Naive thymus-derived CD4-positive, alpha-beta T cell (primary cell): Measurements from ENCODE around the gene KIF5B. TPM values are rescaled to one million over a fixed set of nuclear protein-coding genes. Genes with fewer than 3 reads are reported as not detected.
"Not testable (repeated sequence)": the region's sequence is repeated elsewhere in the genome, so short reads cannot be mapped to it uniquely, and the experiment has no call there.

Experiments used
- ATAC-seq: fragments of 150-1000 bp; cut with Tn5 transposase; 2 replicates; pipeline ENCODE4 v1.10.0; 2021; ENCODE audit warnings: mild to moderate bottlenecking, moderate library complexity
- CTCF ChIA-PET: fragments of 350-600 bp; sonication (Branson Sonifier 250); formaldehyde crosslinking; loops from one replicate; lab custom pipeline; 2021; ENCODE audit warnings: antibody characterized with exemption; lab: Charles Lee
- POLR2A ChIA-PET: fragments of 350-600 bp; sonication (Branson Sonifier 250); formaldehyde crosslinking; loops from one replicate; lab custom pipeline; 2021; ENCODE audit warnings: antibody characterized with exemption, inconsistent platforms; lab: Charles Lee
- DNase-seq, 9 donors: peaks; one replicate each; pipeline versions ENCODE4 v3.0.0 to v3.0.0-alpha.2; 2020 to 2022; ENCODE audit warnings: mixed read lengths in 1 of 9
- H3K27ac ChIP-seq: one replicate; pipeline ENCODE4 v1.7.0; 2013; ENCODE audit warnings: mild to moderate bottlenecking, low read depth, low read length, moderate library complexity
- H3K27me3 ChIP-seq, 2 donors: one replicate each; pipeline ENCODE4 v1.7.0; 2013; ENCODE audit warnings: low read length in 2 of 2, mild to moderate bottlenecking in 2 of 2, moderate library complexity in 2 of 2; ENCODE audit not compliant: control insufficient read depth in 2 of 2, insufficient read depth in 2 of 2
- H3K36me3 ChIP-seq, 3 experiments: 1 replicate in 2 of 3; 2 replicates in 1 of 3; pipeline ENCODE4 v1.7.0; 2013; ENCODE audit warnings: low read length in 3 of 3, mild to moderate bottlenecking in 3 of 3, moderate library complexity in 1 of 3; ENCODE audit not compliant: insufficient read depth in 3 of 3, control insufficient read depth in 2 of 3
- H3K4me1 ChIP-seq, 2 donors: one replicate each; pipeline ENCODE4 v1.7.0; 2013; ENCODE audit warnings: low read length in 2 of 2, mild to moderate bottlenecking in 2 of 2, moderate library complexity in 1 of 2; ENCODE audit not compliant: control insufficient read depth in 2 of 2, insufficient read depth in 2 of 2
- H3K4me3 ChIP-seq: 2 replicates; pipeline ENCODE4 v1.7.0; 2013; ENCODE audit warnings: mild to moderate bottlenecking, low read length
- H3K9me3 ChIP-seq, 3 experiments: 1 replicate in 2 of 3; 2 replicates in 1 of 3; pipeline ENCODE4 v1.7.0; 2013; ENCODE audit warnings: low read length in 3 of 3; ENCODE audit not compliant: control insufficient read depth in 2 of 3
- H3K27ac Mint-ChIP-seq, 9 donors: one replicate each; pipeline ENCODE4 v1.8.0; 2020 to 2022; ENCODE audit warnings: mixed read lengths in 9 of 9, mild to moderate bottlenecking in 8 of 9, moderate library complexity in 5 of 9, inconsistent platforms in 2 of 9
- H3K27me3 Mint-ChIP-seq, 5 donors: one replicate each; pipeline ENCODE4 v1.8.0; 2021 to 2022; ENCODE audit warnings: mixed read lengths in 5 of 5, mild to moderate bottlenecking in 1 of 5
- H3K36me3 Mint-ChIP-seq, 5 donors: one replicate each; pipeline ENCODE4 v1.8.0; 2020 to 2022; ENCODE audit warnings: mixed read lengths in 5 of 5, mild to moderate bottlenecking in 3 of 5, inconsistent platforms in 1 of 5
- H3K4me1 Mint-ChIP-seq, 7 donors: one replicate each; pipeline ENCODE4 v1.8.0; 2020 to 2022; ENCODE audit warnings: mixed read lengths in 7 of 7, mild to moderate bottlenecking in 3 of 7, inconsistent platforms in 1 of 7
- H3K4me3 Mint-ChIP-seq, 10 donors: one replicate each; pipeline ENCODE4 v1.8.0; 2020 to 2022; ENCODE audit warnings: mild to moderate bottlenecking in 10 of 10, mixed read lengths in 10 of 10, moderate library complexity in 6 of 10, inconsistent platforms in 2 of 10
- H3K9me3 Mint-ChIP-seq, 11 donors: one replicate each; pipeline ENCODE4 v1.8.0; 2020 to 2022; ENCODE audit warnings: mixed read lengths in 11 of 11, mild to moderate bottlenecking in 4 of 11, inconsistent platforms in 1 of 11, moderate library complexity in 1 of 11
- intact Hi-C, 2 donors: fragments of 100-400 bp; cut with micrococcal nuclease; formaldehyde crosslinking; loops; one replicate each; pipeline ENCODE4 v1.15.1; 2023
- polyA plus RNA-seq, 2 donors: library from polyadenylated mRNA; unstranded; fragments of 300-500 nt; fragmentation: Illumina TruSeq; gene quantifications; one replicate each; pipeline ENCODE4 v1.2.3, GENCODE V29; 2021
- total RNA-seq, 6 experiments: library from RNA in 5 of 6; stranded (reverse) in 5 of 6; gene quantifications; 1 replicate in 5 of 6; 2 replicates in 1 of 6; pipeline ENCODE4 v1.2.3 and lab custom pipeline; 2021 to 2026

KIF5B gene
- total and polyA plus RNA-seq, 7 experiments from 2014 or later = 19.7 to 66.0 (median 44.4) TPM

DNA sequence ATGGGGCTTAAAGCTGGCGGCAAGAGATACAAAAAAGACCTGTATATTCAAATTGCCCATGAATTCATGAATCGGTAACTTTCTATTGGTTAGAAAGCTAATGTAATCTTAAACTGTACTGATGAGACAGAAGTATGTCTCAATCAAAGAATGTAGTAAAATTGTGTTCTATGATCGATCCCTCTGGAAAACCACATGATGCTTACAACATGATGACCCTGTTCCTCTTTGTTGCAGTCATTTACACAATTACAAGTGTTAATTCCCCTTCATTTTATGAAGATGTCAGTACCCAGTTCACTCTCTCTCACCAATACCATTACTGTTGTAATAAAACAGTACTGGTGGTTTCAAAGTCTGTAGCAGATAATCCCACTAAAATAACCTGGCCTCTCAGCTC is 10.1 kb downstream of the KIF5B start:
- ATAC-seq (no peak), DNase-seq (no peak)
- ChIA-PET POLR2A (no interaction called here), CTCF (no interaction called here)
- peak overlapping the region in 3 of 9 donors; percentile 15 to 60 (median 26) for H3K27ac Mint-ChIP-seq
- Histone ChIP-seq H3K4me1 (peaks cover 37 to 48% of the 10 kb centered on the region in 2 donors), H3K36me3 (peaks cover 7 to 22% (median 15%) of the 10 kb centered on the region in 3 experiments), H3K27me3 (no peaks in the 10 kb centered on the region), H3K27ac (no peak overlapping the region), H3K9me3 (no peaks in the 10 kb centered on the region), H3K4me3 (no peak overlapping the region)
- H3K4me1 Mint-ChIP-seq = peaks cover 74 to 100% (median 95%) of the 10 kb centered on the region in 7 donors
- no peaks in the 10 kb centered on the region for H3K27me3 Mint-ChIP-seq
- H3K36me3 Mint-ChIP-seq = peaks cover 22 to 52% (median 43%) of the 10 kb centered on the region in 5 donors
- intact Hi-C loops = no loop called here
- peak overlapping the region in 3 of 10 donors; percentile 21 to 64 (median 50) for H3K4me3 Mint-ChIP-seq
- peaks cover 0 to 3% (median 0%) of the 10 kb centered on the region in 11 donors for H3K9me3 Mint-ChIP-seq

- ATAC-seq, DNase-seq, H3K27me3 ChIP-seq, H3K4me3 ChIP-seq, H3K9me3 Mint-ChIP-seq, H3K9me3 ChIP-seq, H3K27ac ChIP-seq, intact Hi-C loops, H3K27me3 Mint-ChIP-seq: not testable (repeated sequence)
- ChIA-PET POLR2A (interaction anchor here (1.3 to 1.8 kb wide), 2 partner anchors 9 kb away, joined by 3 to 5 read pairs; no protein-coding TSS in a partner anchor), CTCF (interaction anchor here (0.6 kb wide), 1 partner anchor 301 kb away, joined by 3 read pairs; no protein-coding TSS in a partner anchor)
- peak overlapping the region in 6 of 10 donors; percentile 4 to 64 (median 39) for H3K4me3 Mint-ChIP-seq
- peak overlapping the region in 8 of 9 donors; percentile 24 to 83 (median 42) for H3K27ac Mint-ChIP-seq
- Histone ChIP-seq H3K4me1 (peaks cover 16 to 27% of the 10 kb centered on the region in 2 donors), H3K36me3 (peaks cover 7 to 21% (median 15%) of the 10 kb centered on the region in 3 experiments)
- H3K36me3 Mint-ChIP-seq = peaks cover 22 to 52% (median 42%) of the 10 kb centered on the region in 5 donors
- peaks cover 58 to 79% (median 75%) of the 10 kb centered on the region in 7 donors for H3K4me1 Mint-ChIP-seq
Observed at GRCh38 chr10:32042730-32043129, 13.5 kb downstream of the KIF5B start.

DNA sequence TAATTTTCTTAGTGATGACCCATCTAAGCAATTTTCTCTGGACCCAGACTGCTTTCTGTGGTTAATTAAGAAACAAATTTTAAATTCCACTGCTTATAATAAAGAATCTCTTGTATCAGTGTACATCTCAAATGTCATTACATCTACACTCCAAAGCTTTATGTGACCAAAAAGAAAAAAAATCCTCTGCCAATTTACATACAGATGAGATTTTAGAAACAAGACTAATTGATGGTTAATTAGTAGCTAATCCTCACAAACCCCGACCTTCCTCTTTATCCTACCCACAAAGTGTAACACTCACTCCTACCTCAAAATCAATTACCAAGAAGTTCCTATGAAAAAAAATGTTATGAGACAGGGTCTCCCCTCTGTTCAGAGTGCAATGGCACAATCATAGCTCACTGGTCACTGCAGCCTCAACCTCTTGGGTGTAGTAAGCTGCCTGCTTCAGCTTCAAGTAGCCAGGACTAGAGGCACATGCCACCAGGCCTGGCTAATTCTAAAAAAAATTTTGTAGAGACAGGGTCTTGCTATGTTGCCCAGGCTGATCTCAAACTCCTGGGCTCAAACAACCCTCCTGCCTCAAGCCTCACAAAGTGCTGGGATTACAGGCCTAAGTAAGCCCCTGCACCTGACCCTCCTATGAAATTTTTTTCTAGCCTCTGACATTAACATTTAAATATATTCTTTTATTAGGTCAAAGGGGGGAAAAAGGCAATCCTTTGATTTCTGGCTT is 14.8 kb downstream of the KIF5B start:
- H3K27me3 Mint-ChIP-seq = no peaks in the 10 kb centered on the region
- Histone ChIP-seq H3K4me3 (no peak overlapping the region), H3K9me3 (no peaks in the 10 kb centered on the region), H3K27me3 (no peaks in the 10 kb centered on the region), H3K27ac (no peak overlapping the region), H3K4me1 (peaks cover 16 to 20% of the 10 kb centered on the region in 2 donors), H3K36me3 (peaks cover 8 to 23% (median 13%) of the 10 kb centered on the region in 3 experiments)
- POLR2A ChIA-PET = interaction anchor here (0.6 to 1.5 kb wide), 2 partner anchors 13 to 491 kb away, joined by 3 to 4 read pairs; no protein-coding TSS in a partner anchor
- H3K27ac Mint-ChIP-seq = peak overlapping the region in 7 of 9 donors; percentile 13 to 85 (median 31)
- no peak for ATAC-seq
- DNase-seq = no peak
- H3K4me3 Mint-ChIP-seq = peak overlapping the region in 4 of 10 donors; percentile 0 to 30 (median 24)
- H3K36me3 Mint-ChIP-seq = peaks cover 11 to 41% (median 36%) of the 10 kb centered on the region in 5 donors
- CTCF ChIA-PET = no interaction called here
- peaks cover 48 to 66% (median 66%) of the 10 kb centered on the region in 7 donors for H3K4me1 Mint-ChIP-seq
- intact Hi-C loops = loop anchor here in 1 of 2 donors (2.0 kb wide), 1 partner anchor 13 kb away; no protein-coding TSS in a partner anchor
- H3K9me3 Mint-ChIP-seq = no peaks in the 10 kb centered on the region

DNA sequence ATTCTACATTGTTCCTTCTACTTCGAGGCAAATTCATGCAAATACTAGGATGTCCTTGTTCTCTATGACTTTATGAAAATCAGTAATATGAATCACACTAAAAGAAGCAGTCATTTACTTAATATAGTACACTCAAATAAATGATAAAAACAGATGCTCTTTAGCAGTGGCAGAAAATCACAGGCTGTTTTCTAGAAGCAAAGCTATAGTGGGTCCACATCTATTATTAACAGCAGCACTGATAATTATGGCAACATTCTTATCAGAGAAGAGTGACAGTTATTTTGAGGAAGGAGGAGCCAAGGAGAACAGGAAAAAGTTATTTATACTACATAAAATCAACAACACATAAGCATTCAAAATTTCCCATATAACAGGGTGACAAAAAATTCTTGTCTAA is 16.5 kb downstream of the KIF5B start:
- DNase-seq (no peak), ATAC-seq (no peak)
- intact Hi-C loops = loop anchor here in 1 of 2 donors (2.0 kb wide), 1 partner anchor 15 kb away; no protein-coding TSS in a partner anchor
- no peak overlapping the region for H3K27ac ChIP-seq
- H3K27me3 Mint-ChIP-seq = no peaks in the 10 kb centered on the region
- H3K4me3 Mint-ChIP-seq = peak overlapping the region in 1 of 10 donors; percentile 45
- peak overlapping the region in 6 of 9 donors; percentile 5 to 76 (median 51) for H3K27ac Mint-ChIP-seq
- H3K36me3 ChIP-seq = peaks cover 7 to 28% (median 17%) of the 10 kb centered on the region in 3 experiments
- ChIA-PET POLR2A (interaction anchor here (0.6 kb wide), 1 partner anchor 9 kb away, joined by 3 read pairs; no protein-coding TSS in a partner anchor), CTCF (no interaction called here)
- peaks cover 7 to 40% (median 29%) of the 10 kb centered on the region in 5 donors for H3K36me3 Mint-ChIP-seq
- H3K9me3 ChIP-seq = no peaks in the 10 kb centered on the region
- H3K9me3 Mint-ChIP-seq = no peaks in the 10 kb centered on the region
- H3K4me1 Mint-ChIP-seq = peaks cover 35 to 49% (median 49%) of the 10 kb centered on the region in 7 donors
- no peaks in the 10 kb centered on the region for H3K27me3 ChIP-seq
- no peak overlapping the region for H3K4me3 ChIP-seq
- H3K4me1 ChIP-seq = peaks cover 11 to 15% of the 10 kb centered on the region in 2 donors

DNA sequence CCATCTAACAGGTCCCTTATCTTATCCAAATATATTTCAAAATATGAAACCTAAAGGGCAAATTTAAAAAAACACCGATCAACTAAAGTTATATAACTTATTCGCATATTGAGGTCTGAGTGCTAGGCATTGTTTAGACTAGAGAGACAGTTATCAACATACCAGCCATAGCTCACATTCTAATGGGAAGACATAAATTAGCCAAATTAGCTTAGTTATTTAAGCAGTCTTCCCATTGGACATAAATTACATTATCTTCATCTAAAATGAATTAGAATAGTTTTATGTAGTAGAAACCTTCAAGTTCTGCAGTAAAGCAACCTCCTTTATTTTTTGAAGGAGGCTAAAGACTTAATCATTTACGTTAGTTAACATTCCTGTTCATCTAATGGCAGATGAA is 17.4 kb downstream of the KIF5B start:
- Mint-ChIP-seq H3K27ac (no peak overlapping the region), H3K36me3 (peaks cover 1 to 39% (median 22%) of the 10 kb centered on the region in 5 donors), H3K9me3 (no peaks in the 10 kb centered on the region), H3K27me3 (no peaks in the 10 kb centered on the region), H3K4me3 (no peak overlapping the region), H3K4me1 (peaks cover 26 to 39% (median 39%) of the 10 kb centered on the region in 7 donors)
- intact Hi-C loops = no loop called here
- H3K27me3 ChIP-seq = no peaks in the 10 kb centered on the region
- peaks cover 6 to 7% of the 10 kb centered on the region in 2 donors for H3K4me1 ChIP-seq
- no peak for DNase-seq
- ChIA-PET POLR2A (no interaction called here), CTCF (no interaction called here)
- no peaks in the 10 kb centered on the region for H3K9me3 ChIP-seq
- no peak overlapping the region for H3K4me3 ChIP-seq
- peaks cover 14 to 38% (median 20%) of the 10 kb centered on the region in 3 experiments for H3K36me3 ChIP-seq
- H3K27ac ChIP-seq = no peak overlapping the region
- no peak for ATAC-seq

- ChIA-PET POLR2A (no interaction called here), CTCF (interaction anchor here (0.5 to 0.6 kb wide), 2 partner anchors 240 to 1624 kb away, joined by 4 to 6 read pairs; no protein-coding TSS in a partner anchor)
- peaks cover 7 to 57% (median 28%) of the 10 kb centered on the region in 5 donors for H3K36me3 Mint-ChIP-seq
- ATAC-seq (no peak), DNase-seq (no peak)
- peaks cover 0 to 4% of the 10 kb centered on the region in 2 donors for H3K4me1 ChIP-seq
- H3K4me1 Mint-ChIP-seq = peaks cover 17 to 23% (median 21%) of the 10 kb centered on the region in 7 donors
- no peak overlapping the region for H3K4me3 Mint-ChIP-seq
- H3K4me3 ChIP-seq = no peak overlapping the region
- no peak overlapping the region for H3K27ac ChIP-seq
- H3K9me3 ChIP-seq = no peaks in the 10 kb centered on the region
- H3K9me3 Mint-ChIP-seq = no peaks in the 10 kb centered on the region
- intact Hi-C loops = no loop called here
- no peaks in the 10 kb centered on the region for H3K27me3 ChIP-seq
- H3K27me3 Mint-ChIP-seq = no peaks in the 10 kb centered on the region
- peaks cover 19 to 56% (median 27%) of the 10 kb centered on the region in 3 experiments for H3K36me3 ChIP-seq
- H3K27ac Mint-ChIP-seq = peak overlapping the region in 1 of 9 donors; percentile 28
Observed at GRCh38 chr10:32036922-32037321, 19.3 kb downstream of the KIF5B start.
